GM13977 (cell line): Measurements from ENCODE around the gene IL21.

Experiments used
- DNase-seq: peaks from one replicate; pipeline ENCODE4 v3.0.0; 2012; ENCODE audit warnings: low spot score
- CTCF ChIP-seq: IDR thresholded peaks from 2 replicates; pipeline ENCODE4 v1.5.1; 2012; ENCODE audit warnings: mild to moderate bottlenecking, control low read depth; ENCODE audit not compliant: insufficient read depth; ENCODE audit errors: extremely low read depth, missing control alignments
- in situ Hi-C: fragments of 300-500 bp; cut with MboI; formaldehyde crosslinking; loops from one replicate; pipeline ENCODE4 v1.12.0; 2022; ENCODE audit warnings: low sequenced_read_pairs, low pct_unique_long_range_greater_than_20kb, mixed read lengths, inconsistent platforms; ENCODE audit not compliant: unreplicated experiment

IL21 gene

GRCh38 chr4:122621016-122621507, at the start of gene IL21:
TSS of gene IL21 (minus strand) at chr4:122621066. CDS start at chr4:122621011, 55 bp downstream.
- in situ Hi-C loops: loop anchor here (25.0 kb wide), 1 partner anchor 291 kb away; the partner anchor contains the start of gene NUDT6
- TF ChIP-seq CTCF: no peak
- DNase-seq: no peak

- no peak for DNase-seq
- in situ Hi-C loops: no loop called here
- TF ChIP-seq CTCF: no peak
Observed at GRCh38 chr4:122669911-122670738, 49.3 kb upstream of the IL21 start.

GRCh38 chr4:122668241-122668640, 47.4 kb upstream of the IL21 start:
- TF ChIP-seq CTCF: no peak
- in situ Hi-C loops: no loop called here
- DNase-seq: no peak

- TF ChIP-seq CTCF: no peak
- DNase-seq: no peak
- in situ Hi-C loops: no loop called here
Observed at GRCh38 chr4:122666527-122667245, 45.8 kb upstream of the IL21 start.

- no peak for TF ChIP-seq CTCF
- no peak for DNase-seq
- in situ Hi-C loops: no loop called here
Observed at GRCh38 chr4:122665161-122665929, 44.5 kb upstream of the IL21 start.

GRCh38 chr4:122663814-122664610, 43.1 kb upstream of the IL21 start:
- in situ Hi-C loops: no loop called here
- no peak for DNase-seq
- TF ChIP-seq CTCF: no peak
